NCI-H345 (cell line): ENCODE data around the gene PLXND1.
"Not testable (repeated sequence)": the region's sequence is repeated elsewhere in the genome, so short reads cannot be mapped to it uniquely, and the experiment has no call there.

Source experiments
- DNase-seq: peaks from one replicate; lab custom pipeline; 2025; lab: John Stamatoyannopoulos, UW

PLXND1 gene

GRCh38 chr3:129548104-129548965 is 58.1 kb downstream of the PLXND1 start:
- DNase-seq, result no peak

- DNase-seq, result no peak
Measured at GRCh38 chr3:129547241-129547640, 59.2 kb downstream of the PLXND1 start.

- not testable (repeated sequence) for DNase-seq
Measured at GRCh38 chr3:129545951-129546350, 60.5 kb downstream of the PLXND1 start.

GRCh38 chr3:129543999-129544398 is 62.5 kb downstream of the PLXND1 start:
- DNase-seq, result no peak

GRCh38 chr3:129543156-129543790 is 63.2 kb downstream of the PLXND1 start, which contains the start of gene H1-8:
H1-8 (plus strand) TSS chr3:129543175; CDS start chr3:129543219, 44 bp downstream.
- DNase-seq, result no peak

GRCh38 chr3:129542747-129543146 is 63.7 kb downstream of the PLXND1 start:
- no peak for DNase-seq

- DNase-seq, result no peak
Measured at GRCh38 chr3:129540776-129541516, 65.5 kb downstream of the PLXND1 start.

GRCh38 chr3:129539206-129539605 is 67.3 kb downstream of the PLXND1 start:
- no peak for DNase-seq

GRCh38 chr3:129536804-129537203 is 69.7 kb downstream of the PLXND1 start:
- DNase-seq, result no peak

- no peak for DNase-seq
Measured at GRCh38 chr3:129536374-129536667, 70.2 kb downstream of the PLXND1 start.

- DNase-seq, result no peak
Measured at GRCh38 chr3:129535075-129535474, 71.4 kb downstream of the PLXND1 start.

- no peak for DNase-seq
Measured at GRCh38 chr3:129534428-129535027, 71.9 kb downstream of the PLXND1 start.

- DNase-seq, result no peak
Measured at GRCh38 chr3:129533406-129533805, 73.1 kb downstream of the PLXND1 start.

GRCh38 chr3:129532261-129532660 is 74.2 kb downstream of the PLXND1 start:
- DNase-seq, result no peak

- DNase-seq, result no peak
Measured at GRCh38 chr3:129531699-129532098, 74.8 kb downstream of the PLXND1 start.

- DNase-seq, result no peak
Measured at GRCh38 chr3:129530821-129531220, 75.7 kb downstream of the PLXND1 start.

GRCh38 chr3:129530251-129530791 is 76.2 kb downstream of the PLXND1 start:
- no peak for DNase-seq

- no peak for DNase-seq
Measured at GRCh38 chr3:129529436-129530210, 76.9 kb downstream of the PLXND1 start.

GRCh38 chr3:129528589-129529100 is 77.8 kb downstream of the PLXND1 start, which contains the start of gene RHO:
RHO (plus strand) TSS chr3:129528639; CDS start chr3:129528734, 95 bp downstream.
- no peak for DNase-seq

GRCh38 chr3:129527262-129527661 is 79.2 kb downstream of the PLXND1 start:
- no peak for DNase-seq
